MM.1S (cell line): ENCODE results near the gene OAF.

Source experiments
- DNase-seq: peaks from one replicate; pipeline ENCODE4 v3.0.0-alpha.2; 2015
- H2AFZ ChIP-seq: fragments of 300-600 bp; sonication (generic); 2 replicates; pipeline ENCODE4 v1.6.0; 2016; ENCODE audit warnings: antibody characterized with exemption, low read length
- H3F3A ChIP-seq: fragments of 300-600 bp; sonication (generic); 2 replicates; pipeline ENCODE4 v1.6.1; 2016; ENCODE audit warnings: mild to moderate bottlenecking, antibody characterized with exemption, low read length, moderate library complexity, mixed read lengths; ENCODE audit not compliant: insufficient read depth
- H3K27ac ChIP-seq: fragments of 300-600 bp; sonication (generic); 2 replicates; pipeline ENCODE4 v1.5.1; 2016; ENCODE audit warnings: mild to moderate bottlenecking, low read length
- H3K27me3 ChIP-seq: fragments of 300-600 bp; sonication (generic); replicated peaks from 2 replicates; pipeline ENCODE4 v1.6.0; 2016; ENCODE audit warnings: low read length; ENCODE audit not compliant: insufficient read depth
- H3K36me3 ChIP-seq: fragments of 300-600 bp; sonication (generic); replicated peaks from 2 replicates; pipeline ENCODE4 v1.6.1; 2016; ENCODE audit warnings: mild to moderate bottlenecking, low read length, mixed read lengths; ENCODE audit not compliant: insufficient read depth
- H3K4me1 ChIP-seq: fragments of 300-600 bp; sonication (generic); 2 replicates; pipeline ENCODE4 v1.6.1; 2016; ENCODE audit warnings: low read length, mixed read lengths
- H3K4me2 ChIP-seq: fragments of 300-600 bp; sonication (generic); 2 replicates; pipeline ENCODE4 v1.6.0; 2016; ENCODE audit warnings: low read depth, low read length
- H3K4me3 ChIP-seq: fragments of 300-600 bp; sonication (generic); 2 replicates; pipeline ENCODE4 v1.5.1; 2016; ENCODE audit warnings: low read length, mixed read lengths
- H3K79me2 ChIP-seq: fragments of 300-600 bp; sonication (generic); 2 replicates; pipeline ENCODE4 v1.6.1; 2016; ENCODE audit warnings: mixed run types, low read length, mixed read lengths
- H3K9ac ChIP-seq: fragments of 300-600 bp; sonication (generic); 2 replicates; pipeline ENCODE4 v1.6.1; 2016; ENCODE audit warnings: low read length, mixed read lengths
- H3K9me2 ChIP-seq: fragments of 300-600 bp; sonication (generic); replicated peaks from 2 replicates; pipeline ENCODE4 v1.6.1; 2016; ENCODE audit warnings: mild to moderate bottlenecking, low read length, mixed read lengths; ENCODE audit not compliant: insufficient read depth
- H3K9me3 ChIP-seq: fragments of 300-600 bp; sonication (generic); replicated peaks from 2 replicates; pipeline ENCODE4 v1.6.1; 2016; ENCODE audit warnings: mild to moderate bottlenecking, low read length, mixed read lengths; ENCODE audit not compliant: insufficient read depth
- H4K20me1 ChIP-seq: fragments of 300-600 bp; sonication (generic); 2 replicates; pipeline ENCODE4 v1.6.1; 2016; ENCODE audit warnings: mild to moderate bottlenecking, low read length, moderate library complexity, mixed read lengths; ENCODE audit not compliant: insufficient read depth
- CTCF ChIP-seq: fragments of 300-600 bp; sonication (generic); IDR thresholded peaks from 2 replicates; pipeline ENCODE4 v1.5.1; 2016; ENCODE audit warnings: antibody characterized with exemption, low read length, mixed read lengths
- EZH2 ChIP-seq: fragments of 300-600 bp; sonication (generic); optimal IDR thresholded peaks from 2 replicates; pipeline ENCODE3; 2017; ENCODE audit warnings: low read depth, mild to moderate bottlenecking, antibody characterized with exemption, low read length, mixed read lengths
- EZH2phosphoT487 ChIP-seq: fragments of 300-600 bp; sonication (generic); IDR thresholded peaks from 2 replicates; pipeline ENCODE4 v1.6.1; 2018; ENCODE audit warnings: antibody characterized with exemption, low read length

The OAF gene

DNA sequence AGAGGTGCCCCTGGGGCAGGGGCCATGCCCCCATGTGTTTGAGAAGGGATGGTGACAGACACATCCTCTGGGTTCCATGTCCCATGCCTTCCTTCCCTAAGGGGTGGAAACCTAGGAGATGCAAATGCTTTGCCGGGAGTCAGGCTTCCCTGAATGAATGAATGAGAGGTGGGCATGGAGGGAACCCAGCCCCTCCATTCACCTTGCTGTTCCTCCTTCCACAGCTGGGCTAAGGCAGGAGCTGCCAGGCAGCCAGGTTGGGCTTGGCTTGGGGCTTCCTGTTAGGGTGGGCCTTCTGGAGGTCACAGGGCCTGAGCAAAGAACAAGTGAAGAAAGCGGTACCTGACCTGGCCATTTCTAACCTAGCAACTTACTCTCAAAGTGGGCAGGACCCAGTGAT is 30.0 kb downstream of the OAF start:
- H3K4me3 ChIP-seq = no peak overlapping the region
- no peak for DNase-seq
- no peak overlapping the region for H3K4me2 ChIP-seq
- H3K9me2 ChIP-seq = no peaks in the 10 kb centered on the region
- no peaks in the 10 kb centered on the region for H3K27me3 ChIP-seq
- H3K27ac ChIP-seq = no peak overlapping the region
- TF ChIP-seq EZH2 (no peak), EZH2phosphoT487 (no peak), CTCF (no peak)
- no peaks in the 10 kb centered on the region for H4K20me1 ChIP-seq
- no peak overlapping the region for H2AFZ ChIP-seq
- no peaks in the 10 kb centered on the region for H3K9me3 ChIP-seq
- H3K9ac ChIP-seq = no peak overlapping the region
- 0 out of 2 replicates have a peak, but pooled peaks cover 3% of the 10 kb centered on the region for H3K4me1 ChIP-seq
- no peaks in the 10 kb centered on the region for H3K36me3 ChIP-seq
- no peaks in the 10 kb centered on the region for H3K79me2 ChIP-seq
- H3F3A ChIP-seq = no peaks in the 10 kb centered on the region

DNA sequence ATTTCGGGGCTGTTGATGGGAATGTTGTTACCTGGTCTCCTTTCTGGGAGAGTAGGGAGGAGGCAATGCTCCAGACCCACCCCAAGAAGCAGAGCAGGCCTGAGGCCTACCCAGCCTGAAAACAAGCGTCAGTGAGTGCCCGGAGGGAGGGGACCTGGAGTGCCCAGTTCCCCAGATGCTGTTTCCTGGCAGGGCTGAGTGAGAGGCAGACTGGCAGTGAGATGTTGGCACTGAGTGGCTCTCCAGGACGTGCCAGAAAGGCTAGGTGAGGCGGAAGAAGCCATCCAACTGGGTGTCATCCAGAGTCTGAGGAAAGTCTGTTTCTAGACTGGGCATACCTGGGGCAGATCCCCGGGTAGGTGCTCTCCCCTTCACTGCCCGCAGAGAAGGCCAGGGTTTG is 30.4 kb downstream of the OAF start:
- H3K27me3 ChIP-seq = no peaks in the 10 kb centered on the region
- no peak for DNase-seq
- H3K9me3 ChIP-seq = no peaks in the 10 kb centered on the region
- H3F3A ChIP-seq = no peaks in the 10 kb centered on the region
- H3K4me3 ChIP-seq = no peak overlapping the region
- no peak overlapping the region for H3K4me2 ChIP-seq
- H2AFZ ChIP-seq = no peak overlapping the region
- H3K36me3 ChIP-seq = no peaks in the 10 kb centered on the region
- 0 out of 2 replicates have a peak, but pooled peaks cover 3% of the 10 kb centered on the region for H3K4me1 ChIP-seq
- TF ChIP-seq EZH2phosphoT487 = no peak
- TF ChIP-seq CTCF = no peak
- no peak for TF ChIP-seq EZH2
- no peaks in the 10 kb centered on the region for H3K9me2 ChIP-seq
- H4K20me1 ChIP-seq = no peaks in the 10 kb centered on the region
- no peak overlapping the region for H3K27ac ChIP-seq
- H3K79me2 ChIP-seq = no peaks in the 10 kb centered on the region
- H3K9ac ChIP-seq = no peak overlapping the region

DNA sequence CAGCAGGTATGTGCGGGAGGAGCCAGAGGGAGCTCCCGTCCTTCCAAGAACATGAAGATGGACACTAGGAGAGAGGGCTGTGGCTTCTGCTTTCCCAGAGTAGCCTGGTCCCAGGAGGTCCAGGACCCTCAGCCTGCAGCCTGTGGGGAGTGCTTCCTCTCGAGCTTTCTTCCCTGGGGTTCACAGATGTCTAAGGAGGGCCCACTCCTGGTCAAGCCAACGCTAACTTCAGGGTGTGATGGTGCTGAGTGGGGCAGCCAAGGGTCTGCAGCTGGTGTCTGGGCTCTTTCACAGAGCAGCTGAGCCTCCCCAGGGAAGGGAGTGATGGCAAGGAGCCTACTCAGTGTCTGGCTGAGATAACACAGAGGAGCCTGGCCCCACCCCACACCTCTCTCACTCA is 32.4 kb downstream of the OAF start:
- no peaks in the 10 kb centered on the region for H3K9me2 ChIP-seq
- no peak for TF ChIP-seq CTCF
- TF ChIP-seq EZH2phosphoT487 = no peak
- no peak for TF ChIP-seq EZH2
- H3K4me2 ChIP-seq = no peak overlapping the region

More for the DNA sequence above, 32.4 kb downstream of the OAF start:
- Histone ChIP-seq H4K20me1 (no peaks in the 10 kb centered on the region), H3F3A (no peaks in the 10 kb centered on the region), H3K36me3 (no peaks in the 10 kb centered on the region), H3K4me3 (no peak overlapping the region), H3K27ac (no peak overlapping the region), H3K9me3 (no peaks in the 10 kb centered on the region), H3K4me1 (0 out of 2 replicates have a peak, but pooled peaks cover 3% of the 10 kb centered on the region), H3K9ac (no peak overlapping the region), H3K79me2 (no peaks in the 10 kb centered on the region), H3K27me3 (no peaks in the 10 kb centered on the region), H2AFZ (no peak overlapping the region)
- no peak for DNase-seq
